SJCRH30 (cell line): ENCODE measurements around the gene EPN2. TPM values are rescaled to one million over a fixed set of nuclear protein-coding genes. Genes with fewer than 3 reads are reported as not detected.

Experiments used
- DNase-seq, 2 experiments: peaks; one replicate each; pipeline ENCODE4 v3.0.0-alpha.2; 2015 to 2020
- H3K27ac ChIP-seq: fragments of 250-450 bp; sonication (Bioruptor Pico); 2 replicates; pipeline ENCODE4 v1.5.1; 2020; ENCODE audit warnings: mild to moderate bottlenecking, moderate library complexity
- H3K27me3 ChIP-seq: fragments of 250-450 bp; sonication (Bioruptor Pico); 2 replicates; pipeline ENCODE4 v1.5.1; 2020; ENCODE audit warnings: mild to moderate bottlenecking, moderate library complexity
- H3K36me3 ChIP-seq: fragments of 250-450 bp; sonication (Bioruptor Pico); 2 replicates; pipeline ENCODE4 v1.5.1; 2020; ENCODE audit warnings: mild to moderate bottlenecking, moderate library complexity
- H3K4me1 ChIP-seq: fragments of 250-450 bp; sonication (Bioruptor Pico); 2 replicates; pipeline ENCODE4 v1.5.1; 2020; ENCODE audit warnings: mild to moderate bottlenecking, moderate library complexity
- H3K4me3 ChIP-seq: fragments of 250-450 bp; sonication (Bioruptor Pico); 2 replicates; pipeline ENCODE4 v1.5.1; 2020; ENCODE audit warnings: mild to moderate bottlenecking, moderate library complexity
- H3K9me3 ChIP-seq: fragments of 250-450 bp; sonication (Bioruptor Pico); replicated peaks from 2 replicates; pipeline ENCODE4 v1.5.1; 2020; ENCODE audit warnings: mild to moderate bottlenecking, moderate library complexity
- total RNA-seq: library from RNA; depleted of rRNA; stranded (reverse); fragments of >200 nt; shearing (Covaris generic); gene quantifications from 2 replicates; pipeline ENCODE4 v1.2.3, GENCODE V29; 2014

The EPN2 gene
- total RNA-seq, 1 experiment from 2014 or later = 64.1 TPM

DNA sequence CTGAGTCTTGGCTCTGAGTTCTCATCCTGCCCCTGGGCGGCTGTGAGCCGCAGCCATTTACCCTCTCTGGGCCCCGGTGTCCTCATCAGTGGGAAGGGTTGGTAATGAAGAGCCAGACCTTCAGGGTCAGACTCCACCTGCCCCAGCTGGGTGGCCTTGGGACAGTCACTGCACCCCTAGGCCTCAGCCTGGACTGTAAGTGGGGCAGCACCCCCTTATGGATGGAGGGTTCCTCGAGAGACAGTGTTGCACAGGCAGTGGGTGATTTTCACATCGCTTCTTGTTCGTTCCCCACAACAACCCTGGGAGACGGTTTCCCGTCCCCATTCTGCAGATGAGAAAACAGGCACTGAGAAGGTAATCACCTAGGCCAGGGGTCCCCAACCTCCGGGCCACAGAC, 64.8 kb downstream of the EPN2 start:
- H3K4me3 ChIP-seq = no peak overlapping the region
- no peaks in the 10 kb centered on the region for H3K36me3 ChIP-seq
- H3K27ac ChIP-seq = no peak overlapping the region
- H3K27me3 ChIP-seq = no peaks in the 10 kb centered on the region
- DNase-seq = no peak
- H3K4me1 ChIP-seq = peaks cover 34% of the 10 kb centered on the region
- H3K9me3 ChIP-seq = no peaks in the 10 kb centered on the region

DNA sequence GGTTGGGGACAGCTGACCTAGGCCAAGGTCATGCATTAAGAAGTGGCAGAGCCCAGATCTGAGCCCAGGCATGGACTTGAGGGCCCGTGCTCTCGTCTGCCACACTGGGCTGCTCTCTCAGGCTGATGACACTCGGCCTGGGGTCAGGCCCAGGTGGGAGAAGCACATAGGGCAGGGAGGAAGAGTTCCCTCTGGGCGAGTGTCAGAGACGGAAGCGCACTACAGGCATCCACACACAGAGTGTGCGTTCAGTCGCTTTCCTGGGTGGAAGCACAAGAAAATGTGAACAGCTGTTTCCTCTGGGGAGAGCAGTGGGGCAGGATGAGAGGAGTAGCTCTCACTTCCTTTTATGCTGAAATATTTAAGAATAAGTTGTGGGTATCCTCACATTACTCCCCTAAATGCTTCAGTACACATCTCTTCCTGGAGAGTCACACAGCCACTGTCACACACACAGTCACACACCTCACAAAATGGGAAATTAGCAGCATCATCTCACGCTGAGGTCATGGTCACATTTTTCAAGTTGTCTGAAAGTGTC, 65.7 kb downstream of the EPN2 start:
- Histone ChIP-seq H3K4me1 (peaks cover 36% of the 10 kb centered on the region), H3K4me3 (no peak overlapping the region), H3K27ac (peak overlapping the region; percentile 27), H3K36me3 (no peaks in the 10 kb centered on the region), H3K9me3 (no peaks in the 10 kb centered on the region), H3K27me3 (no peaks in the 10 kb centered on the region)
- DNase-seq = peak; percentile 66 to 76

DNA sequence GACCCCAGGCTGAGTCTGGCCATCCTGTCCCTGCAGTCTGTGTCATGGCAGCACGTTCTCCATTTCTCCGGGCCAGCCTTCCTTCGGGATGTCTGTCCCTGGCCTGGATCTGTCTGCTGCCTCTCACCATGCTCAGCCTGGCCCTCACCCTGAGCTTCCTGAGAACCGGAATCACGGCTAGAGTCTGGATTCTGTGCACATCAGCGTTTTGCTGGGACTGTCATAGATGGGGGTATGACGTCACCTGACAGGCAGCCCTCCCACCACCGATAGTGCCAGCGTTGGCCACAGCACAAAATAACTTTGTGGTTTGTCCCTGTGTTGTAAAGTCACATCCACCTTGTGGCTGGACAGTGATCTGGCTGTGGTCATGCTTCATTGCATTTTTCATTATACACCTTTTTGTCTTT, 66.2 kb downstream of the EPN2 start:
- DNase-seq = no peak
- Histone ChIP-seq H3K9me3 (no peaks in the 10 kb centered on the region), H3K36me3 (no peaks in the 10 kb centered on the region), H3K27ac (peak overlapping the region; percentile 27), H3K4me3 (no peak overlapping the region), H3K27me3 (no peaks in the 10 kb centered on the region), H3K4me1 (peaks cover 34% of the 10 kb centered on the region)

DNA sequence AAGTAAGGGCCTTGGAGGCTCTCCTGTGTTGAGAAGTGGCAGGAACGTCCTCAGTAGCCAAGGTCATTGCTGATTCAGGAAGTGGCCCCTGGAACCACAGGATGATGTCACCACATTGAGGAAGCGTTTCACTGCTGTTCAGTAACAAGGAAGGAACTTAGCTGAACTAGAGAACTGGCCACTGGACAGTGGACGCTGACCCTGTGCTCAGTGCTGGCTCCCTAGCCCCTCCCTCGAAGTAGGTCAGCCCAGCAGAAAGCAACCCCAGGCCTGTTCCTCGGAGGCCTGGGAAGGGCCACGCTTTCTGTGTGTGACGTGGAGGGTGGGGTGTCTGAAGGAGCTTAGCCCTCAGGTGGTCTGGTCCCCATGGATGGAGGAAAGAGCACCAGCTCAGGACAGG, 67.0 kb downstream of the EPN2 start:
- Histone ChIP-seq H3K9me3 (no peaks in the 10 kb centered on the region), H3K27me3 (no peaks in the 10 kb centered on the region), H3K27ac (peak overlapping the region; percentile 18; the same call in 1 of the 2 replicates), H3K4me1 (peaks cover 29% of the 10 kb centered on the region), H3K4me3 (no peak overlapping the region), H3K36me3 (no peaks in the 10 kb centered on the region)
- peak; percentile 59 to 67 for DNase-seq

DNA sequence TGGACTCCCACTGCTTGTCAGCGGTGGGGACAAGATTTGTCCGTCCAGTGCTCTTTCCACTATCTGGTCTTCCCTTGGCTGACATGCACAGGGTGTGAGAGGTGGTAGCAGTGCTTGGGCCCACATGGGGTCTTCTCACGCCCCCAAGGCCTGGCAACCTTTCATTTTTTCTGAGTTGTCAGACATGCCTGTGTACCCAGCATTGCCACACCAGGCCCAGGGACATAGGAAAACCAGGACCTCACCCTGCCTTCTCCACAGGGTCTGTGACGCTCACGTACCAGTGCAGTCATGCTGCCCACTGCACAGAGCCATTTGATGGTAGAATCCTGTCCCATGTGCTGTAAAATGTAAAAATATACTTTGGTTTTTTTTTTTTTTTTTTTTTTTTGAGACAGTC, 67.6 kb downstream of the EPN2 start:
- Histone ChIP-seq H3K36me3 (no peaks in the 10 kb centered on the region), H3K27me3 (no peaks in the 10 kb centered on the region), H3K4me3 (no peak overlapping the region), H3K9me3 (no peaks in the 10 kb centered on the region), H3K4me1 (peaks cover 29% of the 10 kb centered on the region), H3K27ac (no peak overlapping the region; the same call in 1 of the 2 replicates)
- DNase-seq = no peak

DNA sequence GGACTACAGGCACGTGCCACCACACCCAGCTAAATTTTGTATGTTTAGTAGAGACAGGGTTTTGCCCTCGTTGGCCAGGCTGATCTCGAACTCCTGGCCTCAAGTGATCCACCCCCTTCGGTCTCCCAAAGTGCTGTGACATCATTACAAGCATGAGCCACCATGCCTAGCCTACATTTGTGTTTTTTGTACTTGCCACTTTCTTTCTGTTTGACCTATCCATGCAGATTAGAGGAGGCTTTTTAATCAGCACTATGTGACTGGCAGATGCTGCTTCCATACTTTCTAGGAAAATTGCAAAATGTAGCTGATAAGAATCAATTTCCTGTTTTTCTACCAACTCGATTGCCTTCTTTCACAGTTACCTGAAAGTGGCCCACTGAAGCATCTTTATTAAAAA, 68.1 kb downstream of the EPN2 start:
- no peaks in the 10 kb centered on the region for H3K27me3 ChIP-seq
- H3K4me3 ChIP-seq = no peak overlapping the region
- DNase-seq = no peak
- H3K27ac ChIP-seq = no peak overlapping the region
- no peaks in the 10 kb centered on the region for H3K36me3 ChIP-seq
- H3K4me1 ChIP-seq = peaks cover 29% of the 10 kb centered on the region
- H3K9me3 ChIP-seq = no peaks in the 10 kb centered on the region

DNA sequence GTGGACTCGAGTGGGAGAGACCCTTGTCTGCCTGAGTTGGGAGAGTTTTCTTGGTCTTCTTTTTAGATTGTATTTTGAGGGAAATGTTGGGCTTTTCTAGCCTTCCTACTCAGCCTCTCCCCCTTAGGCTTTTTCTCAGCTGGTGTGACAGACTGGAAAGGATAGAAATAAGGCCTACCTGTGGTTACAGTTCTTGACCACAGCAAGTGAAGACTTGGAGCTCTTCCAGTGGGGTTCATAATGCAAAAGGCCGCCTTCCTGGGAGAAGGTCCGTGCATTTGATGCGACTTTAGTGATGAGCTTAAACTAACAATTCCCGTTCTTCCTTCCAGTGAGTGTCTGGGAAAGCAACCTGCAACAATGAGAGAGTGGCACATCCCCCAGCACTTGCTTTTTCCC, 68.6 kb downstream of the EPN2 start:
- DNase-seq = no peak
- no peak overlapping the region for H3K27ac ChIP-seq

DNA sequence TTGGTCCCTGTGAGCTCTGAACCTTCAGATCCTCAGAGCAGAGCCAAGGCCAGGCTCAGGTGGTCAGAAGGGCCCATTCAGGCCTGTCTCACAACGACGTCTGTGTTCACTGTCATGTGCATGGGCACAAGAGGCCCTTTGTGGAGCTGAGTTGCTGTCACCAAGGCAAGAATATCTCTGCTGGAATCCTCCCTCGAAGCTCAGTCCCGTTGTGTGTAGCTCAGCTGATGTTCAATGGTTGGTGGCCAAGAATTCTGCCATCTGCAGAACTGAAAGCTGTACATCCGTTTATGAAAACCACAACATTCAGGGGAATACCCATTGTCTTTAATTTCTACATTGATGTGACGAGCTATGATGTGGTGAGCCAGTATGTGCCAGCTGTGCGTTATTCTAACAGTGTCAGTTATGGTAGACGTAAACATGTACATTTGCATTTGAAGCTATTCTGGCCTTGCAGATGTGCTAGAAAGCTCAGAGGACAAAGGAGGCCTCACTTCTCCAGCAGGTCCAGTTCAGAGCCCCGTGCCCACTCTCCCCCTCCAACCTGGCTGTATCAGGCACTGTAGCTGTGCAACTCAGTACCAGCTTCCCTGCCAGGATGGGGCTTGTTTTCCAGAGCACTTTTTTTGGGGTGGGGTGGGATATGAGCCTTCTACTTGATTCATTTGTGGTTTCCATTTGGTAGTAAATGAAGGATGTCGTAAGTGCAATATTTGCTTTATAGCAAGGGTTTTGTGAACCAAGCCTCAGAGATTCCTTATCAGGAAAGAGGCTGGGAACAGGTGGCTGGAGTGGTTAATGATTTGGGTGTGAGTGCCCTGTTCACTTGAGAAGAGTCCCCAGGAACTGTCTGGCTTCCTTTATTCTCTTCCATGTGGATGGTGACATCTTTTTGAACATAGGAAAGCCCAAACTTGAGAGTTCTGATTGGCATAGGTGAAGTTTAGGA, 69.3 kb downstream of the EPN2 start:
- no peak overlapping the region for H3K4me3 ChIP-seq
- H3K4me1 ChIP-seq = peaks cover 29% of the 10 kb centered on the region
- no peaks in the 10 kb centered on the region for H3K9me3 ChIP-seq
- H3K27me3 ChIP-seq = no peaks in the 10 kb centered on the region
- DNase-seq = no peak
- no peaks in the 10 kb centered on the region for H3K36me3 ChIP-seq
- H3K27ac ChIP-seq = no peak overlapping the region

More for the DNA sequence above, 68.6 kb downstream of the EPN2 start:
- Histone ChIP-seq H3K27me3 (no peaks in the 10 kb centered on the region), H3K9me3 (no peaks in the 10 kb centered on the region), H3K36me3 (no peaks in the 10 kb centered on the region), H3K4me1 (peaks cover 29% of the 10 kb centered on the region), H3K4me3 (no peak overlapping the region)

DNA sequence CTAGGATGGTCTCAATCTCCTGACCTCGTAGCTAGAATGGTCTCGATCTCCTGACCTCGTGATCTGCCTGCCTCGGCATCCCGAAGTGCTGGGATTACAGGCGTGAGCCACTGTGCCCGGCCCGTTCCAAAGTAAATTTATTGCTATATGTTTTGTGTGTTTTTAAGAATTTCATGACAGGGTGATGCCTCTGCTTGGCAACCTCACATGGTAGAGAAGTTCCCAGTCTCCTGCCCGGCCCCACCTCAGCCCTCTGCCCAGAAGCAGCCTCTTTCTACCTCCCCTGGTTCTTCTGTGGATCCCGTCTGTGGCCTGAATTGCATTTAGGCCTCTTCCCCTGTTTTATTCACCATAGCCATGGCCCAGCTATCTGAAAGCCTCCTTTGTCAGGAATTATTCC, 70.4 kb downstream of the EPN2 start:
- peaks cover 8% of the 10 kb centered on the region; the same call in 1 of the 2 replicates for H3K36me3 ChIP-seq
- DNase-seq = no peak
- no peaks in the 10 kb centered on the region for H3K9me3 ChIP-seq

DNA sequence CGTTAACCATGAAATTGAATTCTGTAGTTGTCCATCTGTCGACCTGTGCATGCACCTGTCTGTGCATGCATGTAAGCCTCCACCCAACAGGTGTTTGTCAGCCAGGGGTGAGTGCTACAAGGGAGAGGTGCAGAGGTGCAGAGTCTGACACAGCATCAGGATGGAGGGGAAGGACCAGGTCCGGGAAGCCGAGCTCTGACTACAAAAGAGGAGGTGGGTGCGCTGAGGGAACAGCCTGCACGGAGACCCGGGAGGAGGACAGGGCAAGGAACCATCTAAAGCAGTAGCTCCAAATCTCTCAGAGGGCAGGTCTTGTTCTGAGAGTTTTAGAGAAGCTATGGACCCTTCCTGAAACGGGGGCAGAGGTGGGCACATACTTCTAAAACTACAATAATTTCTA, 71.2 kb downstream of the EPN2 start:
- no peaks in the 10 kb centered on the region for H3K9me3 ChIP-seq
- H3K4me3 ChIP-seq = no peak overlapping the region
- no peak for DNase-seq
- peaks cover 14% of the 10 kb centered on the region; the same call in 1 of the 2 replicates for H3K36me3 ChIP-seq
- H3K27me3 ChIP-seq = no peaks in the 10 kb centered on the region
- no peak overlapping the region for H3K27ac ChIP-seq
- H3K4me1 ChIP-seq = peaks cover 15% of the 10 kb centered on the region

More for the DNA sequence above, 70.4 kb downstream of the EPN2 start:
- H3K4me3 ChIP-seq = no peak overlapping the region
- H3K27ac ChIP-seq = no peak overlapping the region
- no peaks in the 10 kb centered on the region for H3K27me3 ChIP-seq
- peaks cover 24% of the 10 kb centered on the region for H3K4me1 ChIP-seq

DNA sequence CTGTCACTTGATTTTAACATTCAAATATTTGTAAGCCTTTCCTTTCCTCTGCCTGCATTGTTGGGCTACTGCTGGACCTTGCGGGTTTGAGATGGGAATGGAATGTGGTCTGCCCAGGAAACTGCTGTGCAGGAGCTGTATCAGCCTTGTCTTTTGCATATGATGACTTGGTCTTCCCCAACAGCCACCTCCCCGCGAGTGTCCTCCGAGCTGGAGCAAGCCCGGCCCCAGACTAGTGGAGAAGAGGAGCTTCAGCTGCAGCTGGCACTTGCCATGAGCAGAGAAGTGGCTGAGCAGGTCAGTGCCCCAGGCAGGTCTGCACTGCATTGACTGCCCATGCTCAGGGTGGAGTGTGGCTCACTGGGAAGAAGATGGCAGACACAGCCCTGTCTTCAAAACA, 72.5 kb downstream of the EPN2 start:
- DNase-seq = no peak
- peaks cover 2% of the 10 kb centered on the region; the same call in 1 of the 2 replicates for H3K4me1 ChIP-seq
- H3K9me3 ChIP-seq = no peaks in the 10 kb centered on the region
- H3K27ac ChIP-seq = no peak overlapping the region
- no peak overlapping the region for H3K4me3 ChIP-seq
- H3K27me3 ChIP-seq = no peaks in the 10 kb centered on the region
- peaks cover 15% of the 10 kb centered on the region; the same call in 1 of the 2 replicates for H3K36me3 ChIP-seq

DNA sequence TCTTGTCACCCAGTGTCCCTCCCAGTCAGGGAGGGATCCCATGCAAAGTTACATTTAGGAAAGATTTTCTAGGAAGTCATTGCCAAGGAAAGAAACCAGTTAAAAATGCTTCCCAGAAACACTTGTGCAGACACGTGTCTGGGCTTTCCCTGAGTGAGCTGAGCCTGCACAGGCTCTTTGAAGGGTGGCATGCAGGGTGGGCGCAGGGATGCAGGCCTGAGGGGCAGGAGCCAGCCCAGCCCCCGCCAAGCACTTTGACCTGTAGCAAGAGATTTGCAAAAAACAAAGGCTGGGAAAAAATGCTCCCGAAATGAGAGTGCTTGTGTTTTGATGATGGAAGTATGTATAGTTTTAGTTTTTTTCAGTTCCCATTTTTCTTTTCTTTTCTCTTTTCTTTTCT, 73.0 kb downstream of the EPN2 start:
- Histone ChIP-seq H3K36me3 (peaks cover 15% of the 10 kb centered on the region; the same call in 1 of the 2 replicates), H3K4me3 (no peak overlapping the region), H3K4me1 (peaks cover 2% of the 10 kb centered on the region; the same call in 1 of the 2 replicates), H3K9me3 (no peaks in the 10 kb centered on the region), H3K27ac (no peak overlapping the region), H3K27me3 (no peaks in the 10 kb centered on the region)
- DNase-seq = no peak

DNA sequence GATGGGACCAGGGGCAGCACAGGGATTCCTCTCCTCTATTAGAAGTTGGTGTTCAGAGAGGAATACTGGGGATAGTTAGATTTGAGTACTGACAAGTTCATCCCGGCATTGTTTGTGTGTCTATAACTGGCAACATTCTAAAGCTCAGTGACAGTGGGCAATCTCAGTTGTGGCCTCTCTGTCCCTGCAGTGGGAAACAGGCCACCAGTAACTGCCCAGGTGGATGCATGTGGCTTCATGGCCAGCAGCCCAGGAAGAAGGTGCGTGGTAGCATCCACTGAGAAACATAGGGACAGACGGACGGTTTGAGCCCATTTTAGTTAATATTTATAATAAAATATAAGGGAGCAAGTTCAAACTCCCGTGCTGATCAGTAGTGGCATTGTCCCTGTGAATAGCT, 73.8 kb downstream of the EPN2 start:
- Histone ChIP-seq H3K4me1 (peaks cover 2% of the 10 kb centered on the region; the same call in 1 of the 2 replicates), H3K27ac (no peak overlapping the region), H3K27me3 (no peaks in the 10 kb centered on the region), H3K36me3 (peaks cover 15% of the 10 kb centered on the region; the same call in 1 of the 2 replicates), H3K9me3 (no peaks in the 10 kb centered on the region), H3K4me3 (no peak overlapping the region)
- DNase-seq = no peak

DNA sequence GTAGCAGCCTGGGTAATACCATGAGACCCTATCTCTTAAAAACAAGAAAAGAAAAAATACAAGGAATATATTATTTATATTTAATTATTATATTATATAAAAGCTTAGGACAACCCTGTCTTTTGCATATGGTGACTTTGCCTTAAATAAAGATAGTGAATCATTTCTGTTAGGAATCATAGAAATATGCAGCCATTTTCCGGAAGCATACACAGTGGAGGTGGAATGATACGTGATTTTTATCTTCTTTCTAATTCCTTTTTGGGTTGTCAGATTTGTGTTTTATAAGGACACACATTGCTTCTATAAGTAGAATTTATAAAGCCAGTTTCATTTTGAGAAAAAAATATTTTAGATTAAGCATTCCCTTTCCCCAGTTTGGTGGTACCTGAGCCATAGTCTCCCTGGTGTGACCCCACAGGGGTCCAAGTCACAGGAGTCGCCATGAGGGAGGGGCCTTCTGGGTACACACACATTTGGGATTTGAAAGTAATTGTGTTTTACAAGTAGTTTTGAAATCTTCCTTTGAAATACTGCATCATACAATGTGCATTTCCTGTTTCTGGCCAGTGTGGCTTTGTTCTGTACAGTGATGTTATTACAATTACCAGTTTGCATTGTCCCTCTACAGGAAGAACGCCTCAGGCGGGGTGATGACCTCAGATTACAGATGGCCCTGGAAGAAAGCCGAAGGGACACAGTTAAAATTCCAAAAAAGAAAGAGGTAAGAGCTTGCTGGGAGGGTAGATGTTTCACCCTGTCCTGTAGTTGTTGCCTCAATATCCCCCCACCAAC, 74.5 kb downstream of the EPN2 start:
- peaks cover 2% of the 10 kb centered on the region; the same call in 1 of the 2 replicates for H3K4me1 ChIP-seq
- peaks cover 15% of the 10 kb centered on the region; the same call in 1 of the 2 replicates for H3K36me3 ChIP-seq
- H3K27ac ChIP-seq = no peak overlapping the region
- no peaks in the 10 kb centered on the region for H3K9me3 ChIP-seq
- no peak for DNase-seq
- H3K27me3 ChIP-seq = no peaks in the 10 kb centered on the region
- H3K4me3 ChIP-seq = no peak overlapping the region
